LNCaP clone FGC (cell line): Measurements from ENCODE around the gene KIF13A.
"Not testable (repeated sequence)": the region's sequence is repeated elsewhere in the genome, so short reads cannot be mapped to it uniquely, and the experiment has no call there.

Experiments
- DNase-seq: peaks from one replicate; pipeline ENCODE4 v3.0.0-alpha.2; 2011; ENCODE audit warnings: low read depth
- H3K4me3 ChIP-seq: 2 replicates; pipeline ENCODE4 v1.5.1; 2011; ENCODE audit warnings: mild to moderate bottlenecking, low read depth, low read length, control low read depth
- TF ChIP-seq, protein P1 (sequence below): IDR thresholded peaks from 2 replicates; pipeline ENCODE4 v1.5.1; 2012; ENCODE audit warnings: mild to moderate bottlenecking; ENCODE audit not compliant: control insufficient read depth, insufficient read depth; ENCODE audit errors: extremely low read depth

Gene KIF13A

DNA sequence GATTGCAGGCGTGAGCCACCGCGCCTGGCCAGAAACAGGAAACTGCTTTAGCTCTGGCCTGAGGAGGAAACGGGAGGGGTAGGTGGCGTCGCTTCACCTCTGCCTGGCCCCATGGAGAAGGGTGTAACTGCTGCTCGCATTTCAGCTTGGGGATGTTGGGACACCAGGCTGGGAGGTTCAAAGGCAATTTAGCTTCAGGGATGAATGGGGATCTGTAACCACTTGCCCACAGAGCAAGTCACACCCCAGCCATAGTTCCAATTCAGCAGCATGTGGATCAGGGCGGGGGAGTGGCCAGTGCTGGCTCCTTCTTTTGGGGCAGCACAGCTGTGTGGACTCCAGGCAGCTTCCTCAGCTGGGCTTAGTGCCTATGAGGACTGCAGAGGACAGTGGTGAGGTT, 245.9 kb downstream of the KIF13A start:
- no peak overlapping the region for H3K4me3 ChIP-seq
- DNase-seq, result no peak
- TF ChIP-seq, protein P1, sequence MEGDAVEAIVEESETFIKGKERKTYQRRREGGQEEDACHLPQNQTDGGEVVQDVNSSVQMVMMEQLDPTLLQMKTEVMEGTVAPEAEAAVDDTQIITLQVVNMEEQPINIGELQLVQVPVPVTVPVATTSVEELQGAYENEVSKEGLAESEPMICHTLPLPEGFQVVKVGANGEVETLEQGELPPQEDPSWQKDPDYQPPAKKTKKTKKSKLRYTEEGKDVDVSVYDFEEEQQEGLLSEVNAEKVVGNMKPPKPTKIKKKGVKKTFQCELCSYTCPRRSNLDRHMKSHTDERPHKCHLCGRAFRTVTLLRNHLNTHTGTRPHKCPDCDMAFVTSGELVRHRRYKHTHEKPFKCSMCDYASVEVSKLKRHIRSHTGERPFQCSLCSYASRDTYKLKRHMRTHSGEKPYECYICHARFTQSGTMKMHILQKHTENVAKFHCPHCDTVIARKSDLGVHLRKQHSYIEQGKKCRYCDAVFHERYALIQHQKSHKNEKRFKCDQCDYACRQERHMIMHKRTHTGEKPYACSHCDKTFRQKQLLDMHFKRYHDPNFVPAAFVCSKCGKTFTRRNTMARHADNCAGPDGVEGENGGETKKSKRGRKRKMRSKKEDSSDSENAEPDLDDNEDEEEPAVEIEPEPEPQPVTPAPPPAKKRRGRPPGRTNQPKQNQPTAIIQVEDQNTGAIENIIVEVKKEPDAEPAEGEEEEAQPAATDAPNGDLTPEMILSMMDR, result no peak

DNA sequence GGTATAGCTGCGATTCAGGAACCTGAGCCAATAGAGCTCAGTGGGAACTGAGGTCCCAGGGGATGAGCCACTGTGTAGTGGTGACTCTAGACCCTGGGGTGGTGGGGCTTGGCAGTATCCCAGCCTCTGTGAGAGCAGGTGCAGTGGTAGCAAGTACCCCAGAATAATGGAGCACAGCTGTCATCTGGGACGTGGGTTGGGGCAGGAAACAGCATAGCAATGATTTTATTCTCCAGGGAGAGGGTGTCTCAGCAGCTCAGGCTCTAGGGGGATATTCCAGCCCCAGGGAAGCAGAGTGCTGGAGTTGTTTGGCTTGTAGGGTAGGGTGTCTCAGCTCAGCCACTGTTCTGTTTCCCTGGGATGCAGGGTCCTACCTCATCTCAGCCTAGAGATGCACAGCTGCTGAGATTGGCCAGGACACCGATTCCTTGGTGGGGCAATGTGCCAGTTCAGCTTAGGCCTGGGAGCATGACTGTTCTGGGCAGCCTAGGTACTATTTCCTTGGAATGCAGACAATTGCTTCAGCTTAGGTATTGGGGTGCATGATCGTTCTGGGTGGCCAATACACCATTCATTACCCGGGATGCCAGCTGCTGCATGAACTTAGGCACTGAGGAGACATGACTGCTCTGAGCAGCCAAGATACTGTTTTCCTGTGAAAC, 246.7 kb downstream of the KIF13A start:
- TF ChIP-seq, protein P1, result no peak

DNA sequence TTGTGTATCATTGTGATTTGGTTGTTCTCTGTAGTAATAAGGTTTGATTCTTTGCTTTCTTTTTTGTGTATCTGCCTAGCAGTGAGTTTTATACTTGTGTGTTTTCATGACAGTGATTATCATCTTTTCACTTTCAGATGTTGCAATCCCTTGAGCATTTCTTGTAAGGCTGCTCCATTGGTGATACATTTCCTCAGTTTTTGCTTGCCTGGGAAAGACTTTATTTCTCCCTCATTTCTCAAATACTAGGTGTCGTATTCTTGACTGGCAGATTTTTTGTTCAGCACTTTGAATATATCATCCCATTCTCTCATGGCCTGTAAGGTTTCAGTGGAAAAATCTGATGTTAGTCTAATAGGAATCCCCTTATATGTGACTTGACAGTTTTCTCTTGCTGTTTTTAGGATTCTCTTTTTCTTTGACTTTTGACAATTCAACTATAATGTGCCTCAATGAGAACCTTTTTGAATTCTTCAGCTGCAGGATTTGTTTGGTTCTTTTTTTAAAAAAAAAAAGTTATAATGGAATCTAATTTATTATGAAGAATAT, 249.7 kb downstream of the KIF13A start:
- H3K4me3 ChIP-seq, result no peak overlapping the region
- TF ChIP-seq, protein P1, result no peak
- DNase-seq, result no peak

More for the DNA sequence above, 246.7 kb downstream of the KIF13A start:
- H3K4me3 ChIP-seq, result no peak overlapping the region
- DNase-seq, result no peak

DNA sequence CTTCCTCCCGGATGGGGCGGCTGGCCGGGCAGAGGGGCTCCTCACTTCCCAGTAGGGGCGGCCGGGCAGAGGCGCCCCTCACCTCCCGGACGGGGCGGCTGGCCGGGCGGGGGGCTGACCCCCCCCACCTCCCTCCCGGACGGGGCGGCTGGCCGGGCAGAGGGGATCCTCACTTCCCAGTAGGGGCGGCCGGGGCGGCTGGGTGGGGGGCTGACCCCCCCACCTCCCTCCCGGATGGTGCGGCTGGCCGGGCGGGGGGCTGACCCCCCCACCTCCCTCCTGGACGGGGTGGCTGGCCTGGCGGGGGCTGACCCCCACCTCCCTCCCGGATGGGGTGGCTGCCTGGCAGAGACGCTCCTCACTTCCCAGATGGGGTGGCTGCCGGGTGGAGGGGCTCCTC, 252.1 kb downstream of the KIF13A start:
- H3K4me3 ChIP-seq, DNase-seq: not testable (repeated sequence)

DNA sequence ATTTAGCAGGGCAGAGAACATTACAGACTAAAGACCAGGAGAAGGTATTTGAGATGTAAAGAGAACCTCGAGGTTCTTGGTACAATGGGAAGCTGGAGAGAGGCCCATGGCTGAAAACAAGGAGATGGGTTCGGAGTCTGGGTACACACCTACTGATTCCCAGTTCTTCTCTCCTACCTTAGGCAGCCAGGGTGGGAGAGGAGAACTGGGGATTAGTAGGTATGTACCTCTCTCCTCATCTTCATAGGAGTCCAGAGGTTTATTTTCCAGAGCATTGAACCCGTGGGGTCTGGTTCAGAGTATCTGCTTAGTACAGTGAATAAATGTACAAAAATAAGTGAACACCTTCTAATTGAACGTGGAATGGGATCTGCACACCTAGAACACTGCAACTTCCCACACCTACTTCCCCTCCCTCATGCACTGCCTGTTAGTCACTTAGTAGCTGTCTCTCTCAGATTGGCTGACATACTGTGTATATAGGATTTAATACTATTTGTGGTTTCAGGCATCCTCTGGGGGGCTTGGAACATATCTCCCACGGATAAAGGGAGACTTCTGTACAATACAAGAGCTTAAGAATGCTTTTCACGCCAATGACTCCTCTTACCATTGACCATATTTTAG, 257.2 kb downstream of the KIF13A start:
- H3K4me3 ChIP-seq, result no peak overlapping the region
- DNase-seq, result no peak
- TF ChIP-seq, protein P1, result no peak

DNA sequence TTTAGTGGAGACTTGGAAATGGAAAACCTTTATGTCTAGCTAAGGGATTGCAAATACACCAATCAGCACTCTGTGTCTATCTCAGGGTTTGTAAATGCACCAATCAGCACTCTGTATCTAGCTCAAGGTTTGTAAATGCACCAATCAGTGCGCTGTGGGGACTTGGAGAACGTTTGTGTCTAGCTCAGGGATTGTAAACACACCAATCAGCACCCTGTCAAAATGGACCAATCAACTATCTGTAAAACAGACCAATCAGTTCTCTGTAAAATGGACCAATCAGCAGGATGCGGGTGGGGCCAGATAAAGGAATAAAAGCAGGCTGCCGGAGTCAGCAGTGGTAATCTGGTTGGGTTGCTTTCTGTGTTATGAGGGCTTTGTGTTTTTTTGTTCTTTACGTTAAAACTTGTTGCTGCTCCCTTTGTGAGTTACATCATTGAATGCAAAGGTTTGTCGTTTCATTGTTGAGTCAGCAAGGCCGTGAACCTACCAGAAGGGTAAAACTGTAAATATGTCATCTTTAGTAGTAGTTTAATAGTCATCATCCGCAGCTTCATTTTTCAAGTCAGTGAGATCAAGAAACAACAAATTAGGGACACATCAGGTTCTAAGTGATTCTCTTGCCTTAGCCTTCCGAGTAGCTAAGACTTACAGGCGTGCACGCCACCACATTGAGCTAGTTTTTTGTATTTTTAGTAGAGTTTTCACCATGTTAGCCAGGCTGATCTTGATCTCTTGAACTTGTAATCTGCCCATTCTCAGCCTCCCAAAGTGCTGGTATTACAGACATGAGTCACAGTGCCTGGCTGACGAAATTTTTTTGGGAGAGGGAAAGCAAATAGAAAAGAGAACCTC, 258.0 kb downstream of the KIF13A start:
- DNase-seq, result no peak
- TF ChIP-seq, protein P1, result no peak

More for the DNA sequence above, 258.0 kb downstream of the KIF13A start:
- no peak overlapping the region for H3K4me3 ChIP-seq
